HepG2 (cell line): ENCODE measurements around the gene MAP3K14. TPM values are rescaled to one million over a fixed set of nuclear protein-coding genes. Genes with fewer than 3 reads are reported as not detected.

Source experiments
- ARNT ChIP-seq: fragments of 450-650 bp; IDR thresholded peaks from 2 replicates; pipeline ENCODE4 v1.6.1; 2017
- ATF7 ChIP-seq, 2 experiments: fragments of 450-650 bp in 1 of 2; sonication (generic) in 1 of 2; formaldehyde crosslinking in 1 of 2; IDR thresholded peaks; 2 replicates each; pipeline versions ENCODE4 v1.4.0 to v1.6.1; 2016 to 2020; ENCODE audit warnings: antibody characterized with exemption in 1 of 2, mild to moderate bottlenecking in 1 of 2, missing genetic modification reagents in 1 of 2
- HNF4A ChIP-seq: sonication (generic); formaldehyde crosslinking; IDR thresholded peaks from 2 replicates; pipeline ENCODE4 v1.4.0; 2020; ENCODE audit warnings: missing genetic modification reagents
- KDM3A ChIP-seq: IDR thresholded peaks from 2 replicates; pipeline ENCODE4 v1.6.1; 2018; ENCODE audit warnings: low read depth, missing compliant biosample characterization
- NR2F2 ChIP-seq: IDR thresholded peaks from 2 replicates; pipeline ENCODE4 v1.6.1; 2012; ENCODE audit warnings: low read depth, inconsistent platforms, borderline replicate concordance
- RFX1 ChIP-seq: fragments of 450-650 bp; IDR thresholded peaks from 2 replicates; pipeline ENCODE4 v1.6.1; 2017
- SRSF9 ChIP-seq: fragments of 200-400 bp; formaldehyde crosslinking; IDR thresholded peaks from 2 replicates; pipeline ENCODE4 v1.6.1; 2018; ENCODE audit warnings: borderline replicate concordance, mild to moderate bottlenecking, low read depth, low read length; ENCODE audit not compliant: insufficient read depth, poor library complexity, severe bottlenecking
- ZIK1 ChIP-seq: sonication (generic); formaldehyde crosslinking; IDR thresholded peaks from 2 replicates; pipeline ENCODE4 v1.5.0; 2020; ENCODE audit warnings: mild to moderate bottlenecking, low read depth, missing genetic modification reagents, borderline replicate concordance
- ZMYM3 ChIP-seq: sonication (generic); formaldehyde crosslinking; IDR thresholded peaks from 2 replicates; pipeline ENCODE4 v1.5.1; 2020; ENCODE audit warnings: mild to moderate bottlenecking, missing genetic modification reagents
- ZNF230 ChIP-seq: sonication (generic); formaldehyde crosslinking; IDR thresholded peaks from 2 replicates; pipeline ENCODE4 v1.4.0; 2020; ENCODE audit warnings: mild to moderate bottlenecking, missing genetic modification reagents
- ZNF296 ChIP-seq: sonication (generic); formaldehyde crosslinking; conservative IDR thresholded peaks from 2 replicates; pipeline ENCODE4 v1.5.0; 2020; ENCODE audit warnings: mild to moderate bottlenecking, missing genetic modification reagents
- ZNF333 ChIP-seq: sonication (generic); formaldehyde crosslinking; IDR thresholded peaks from 2 replicates; pipeline ENCODE4 v1.4.0; 2020; ENCODE audit warnings: mild to moderate bottlenecking, missing genetic modification reagents, borderline replicate concordance
- ZNF510 ChIP-seq: sonication (generic); formaldehyde crosslinking; IDR thresholded peaks from 2 replicates; pipeline ENCODE4 v1.4.0; 2020; ENCODE audit warnings: low read depth, mild to moderate bottlenecking, missing genetic modification reagents
- ZNF546 ChIP-seq: sonication (generic); formaldehyde crosslinking; conservative IDR thresholded peaks from 2 replicates; pipeline ENCODE4 v1.8.1; 2023; ENCODE audit warnings: mild to moderate bottlenecking, missing genetic modification reagents
- ZNF552 ChIP-seq: sonication (generic); formaldehyde crosslinking; IDR thresholded peaks from 2 replicates; pipeline ENCODE4 v1.9.0; 2022; ENCODE audit warnings: missing genetic modification reagents, mild to moderate bottlenecking, borderline replicate concordance
- ZNF572 ChIP-seq: sonication (generic); formaldehyde crosslinking; IDR thresholded peaks from 2 replicates; pipeline ENCODE4 v1.5.1; 2020; ENCODE audit warnings: mild to moderate bottlenecking, missing genetic modification reagents
- polyA plus RNA-seq, 8 experiments: library from polyadenylated mRNA; depleted of rRNA in 3 of 8; stranded (reverse) in 7 of 8; unstranded in 1 of 8; fragments of >200 nt; fragmentation: Illumina TruSeq in 4 of 8; extraction: Trizol in 4 of 8; gene quantifications; 2 replicates each; pipeline versions ENCODE4 v1.2.1 to v1.2.3, GENCODE V29; 2011 to 2016; ENCODE audit warnings: low read depth in 4 of 8, missing spikeins in 1 of 8, mixed read lengths in 1 of 8; ENCODE audit not compliant: insufficient read depth in 1 of 8
- total RNA-seq, 5 experiments: library from RNA; depleted of rRNA; stranded (reverse); fragments of >200 nt; fragmentation: Illumina TruSeq; extraction: Trizol; gene quantifications; 2 replicates each; pipeline ENCODE4 v1.2.3, GENCODE V29; 2016; ENCODE audit warnings: low read depth in 1 of 5
- TF ChIP-seq, protein P1 (sequence below): sonication (generic); formaldehyde crosslinking; IDR thresholded peaks from 2 replicates; pipeline ENCODE4 v1.4.0; 2020; ENCODE audit warnings: missing genetic modification reagents
- TF ChIP-seq, protein P2 (sequence below): IDR thresholded peaks from 2 replicates; pipeline ENCODE4 v1.6.1; 2016; ENCODE audit warnings: control low read depth
- TF ChIP-seq, protein P3 (sequence below): sonication (generic); formaldehyde crosslinking; IDR thresholded peaks from 2 replicates; pipeline ENCODE4 v1.4.0; 2020; ENCODE audit warnings: missing genetic modification reagents
- TF ChIP-seq, protein P4 (sequence below): IDR thresholded peaks from 2 replicates; pipeline ENCODE4 v1.6.1; 2016; ENCODE audit warnings: low read depth

Gene MAP3K14
- total and polyA plus RNA-seq, 2 of the 13 experiments (the other 11 are each of a cell fraction or from before 2014, with no cell fraction given): 2.6 TPM

DNA sequence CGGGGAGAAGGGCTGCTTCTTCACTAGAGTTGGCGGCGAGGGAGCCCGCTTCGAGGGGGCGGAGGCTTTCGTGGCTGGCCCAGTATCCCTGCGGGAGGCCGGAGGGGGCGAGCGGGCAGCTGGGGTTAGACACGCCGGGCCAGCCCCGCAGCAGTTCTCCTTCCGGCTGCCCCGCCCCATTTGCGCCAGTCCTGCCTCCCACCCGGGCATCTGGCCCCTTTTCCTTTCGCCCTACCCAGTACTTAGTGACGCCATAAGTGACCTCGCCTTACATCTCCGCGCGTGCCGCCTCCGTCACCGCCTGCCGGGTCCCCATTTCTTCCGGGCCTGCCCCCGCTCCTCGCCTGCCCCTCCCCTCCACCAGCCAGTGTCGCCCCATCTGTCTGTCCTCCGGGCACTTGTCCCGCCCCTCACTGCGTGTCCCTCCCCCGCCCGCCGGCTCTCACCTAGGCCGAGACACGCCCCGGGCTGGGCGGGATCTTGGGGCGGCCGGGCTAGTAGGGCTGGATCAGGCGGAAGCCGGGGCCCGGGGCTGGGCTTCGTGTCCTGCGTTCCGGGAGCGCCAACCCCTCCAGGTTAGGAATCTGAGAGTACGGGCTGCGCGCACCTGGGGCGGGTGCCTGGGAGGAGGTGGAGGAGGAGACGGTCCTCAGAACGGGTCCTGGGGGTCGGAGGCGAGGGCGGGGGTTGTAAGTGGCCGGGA is 69.2 kb downstream of the MAP3K14 start (continued):
- TF ChIP-seq SRSF9 (no peak), ATF7 (IDR thresholded peaks at IDR 0.05) (no peak), ATF7 (CRISPR knock-in tag; IDR thresholded peaks at IDR 0.05) (no peak), KDM3A (CRISPR knock-in tag) (no peak; the same call in 1 of the 2 replicates), ARNT (no peak), ZNF333 (CRISPR knock-in tag) (no peak), ZNF230 (CRISPR knock-in tag) (no peak), ZNF572 (CRISPR knock-in tag) (no peak), HNF4A (CRISPR knock-in tag) (no peak), ZIK1 (CRISPR knock-in tag) (0 out of 2 replicates have a peak, but pooled peaks have one; percentile 47), RFX1 (no peak), ZNF552 (CRISPR knock-in tag) (no peak), NR2F2 (no peak), ZMYM3 (CRISPR knock-in tag) (no peak), ZNF510 (CRISPR knock-in tag) (0 out of 2 replicates have a peak, but pooled peaks have one; percentile 34), ZNF296 (CRISPR knock-in tag) (no peak), ZNF546 (CRISPR knock-in tag) (no peak; the same call in 1 of the 2 replicates)
- TF ChIP-seq, protein P1, sequence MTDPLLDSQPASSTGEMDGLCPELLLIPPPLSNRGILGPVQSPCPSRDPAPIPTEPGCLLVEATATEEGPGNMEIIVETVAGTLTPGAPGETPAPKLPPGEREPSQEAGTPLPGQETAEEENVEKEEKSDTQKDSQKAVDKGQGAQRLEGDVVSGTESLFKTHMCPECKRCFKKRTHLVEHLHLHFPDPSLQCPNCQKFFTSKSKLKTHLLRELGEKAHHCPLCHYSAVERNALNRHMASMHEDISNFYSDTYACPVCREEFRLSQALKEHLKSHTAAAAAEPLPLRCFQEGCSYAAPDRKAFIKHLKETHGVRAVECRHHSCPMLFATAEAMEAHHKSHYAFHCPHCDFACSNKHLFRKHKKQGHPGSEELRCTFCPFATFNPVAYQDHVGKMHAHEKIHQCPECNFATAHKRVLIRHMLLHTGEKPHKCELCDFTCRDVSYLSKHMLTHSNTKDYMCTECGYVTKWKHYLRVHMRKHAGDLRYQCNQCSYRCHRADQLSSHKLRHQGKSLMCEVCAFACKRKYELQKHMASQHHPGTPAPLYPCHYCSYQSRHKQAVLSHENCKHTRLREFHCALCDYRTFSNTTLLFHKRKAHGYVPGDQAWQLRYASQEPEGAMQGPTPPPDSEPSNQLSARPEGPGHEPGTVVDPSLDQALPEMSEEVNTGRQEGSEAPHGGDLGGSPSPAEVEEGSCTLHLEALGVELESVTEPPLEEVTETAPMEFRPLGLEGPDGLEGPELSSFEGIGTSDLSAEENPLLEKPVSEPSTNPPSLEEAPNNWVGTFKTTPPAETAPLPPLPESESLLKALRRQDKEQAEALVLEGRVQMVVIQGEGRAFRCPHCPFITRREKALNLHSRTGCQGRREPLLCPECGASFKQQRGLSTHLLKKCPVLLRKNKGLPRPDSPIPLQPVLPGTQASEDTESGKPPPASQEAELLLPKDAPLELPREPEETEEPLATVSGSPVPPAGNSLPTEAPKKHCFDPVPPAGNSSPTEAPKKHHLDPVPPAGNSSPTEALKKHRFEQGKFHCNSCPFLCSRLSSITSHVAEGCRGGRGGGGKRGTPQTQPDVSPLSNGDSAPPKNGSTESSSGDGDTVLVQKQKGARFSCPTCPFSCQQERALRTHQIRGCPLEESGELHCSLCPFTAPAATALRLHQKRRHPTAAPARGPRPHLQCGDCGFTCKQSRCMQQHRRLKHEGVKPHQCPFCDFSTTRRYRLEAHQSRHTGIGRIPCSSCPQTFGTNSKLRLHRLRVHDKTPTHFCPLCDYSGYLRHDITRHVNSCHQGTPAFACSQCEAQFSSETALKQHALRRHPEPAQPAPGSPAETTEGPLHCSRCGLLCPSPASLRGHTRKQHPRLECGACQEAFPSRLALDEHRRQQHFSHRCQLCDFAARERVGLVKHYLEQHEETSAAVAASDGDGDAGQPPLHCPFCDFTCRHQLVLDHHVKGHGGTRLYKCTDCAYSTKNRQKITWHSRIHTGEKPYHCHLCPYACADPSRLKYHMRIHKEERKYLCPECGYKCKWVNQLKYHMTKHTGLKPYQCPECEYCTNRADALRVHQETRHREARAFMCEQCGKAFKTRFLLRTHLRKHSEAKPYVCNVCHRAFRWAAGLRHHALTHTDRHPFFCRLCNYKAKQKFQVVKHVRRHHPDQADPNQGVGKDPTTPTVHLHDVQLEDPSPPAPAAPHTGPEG: no peak; the same call in 1 of the 2 replicates
- TF ChIP-seq, protein P2, sequence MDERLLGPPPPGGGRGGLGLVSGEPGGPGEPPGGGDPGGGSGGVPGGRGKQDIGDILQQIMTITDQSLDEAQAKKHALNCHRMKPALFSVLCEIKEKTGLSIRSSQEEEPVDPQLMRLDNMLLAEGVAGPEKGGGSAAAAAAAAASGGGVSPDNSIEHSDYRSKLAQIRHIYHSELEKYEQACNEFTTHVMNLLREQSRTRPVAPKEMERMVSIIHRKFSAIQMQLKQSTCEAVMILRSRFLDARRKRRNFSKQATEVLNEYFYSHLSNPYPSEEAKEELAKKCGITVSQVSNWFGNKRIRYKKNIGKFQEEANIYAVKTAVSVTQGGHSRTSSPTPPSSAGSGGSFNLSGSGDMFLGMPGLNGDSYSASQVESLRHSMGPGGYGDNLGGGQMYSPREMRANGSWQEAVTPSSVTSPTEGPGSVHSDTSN: no peak
- TF ChIP-seq, protein P3, sequence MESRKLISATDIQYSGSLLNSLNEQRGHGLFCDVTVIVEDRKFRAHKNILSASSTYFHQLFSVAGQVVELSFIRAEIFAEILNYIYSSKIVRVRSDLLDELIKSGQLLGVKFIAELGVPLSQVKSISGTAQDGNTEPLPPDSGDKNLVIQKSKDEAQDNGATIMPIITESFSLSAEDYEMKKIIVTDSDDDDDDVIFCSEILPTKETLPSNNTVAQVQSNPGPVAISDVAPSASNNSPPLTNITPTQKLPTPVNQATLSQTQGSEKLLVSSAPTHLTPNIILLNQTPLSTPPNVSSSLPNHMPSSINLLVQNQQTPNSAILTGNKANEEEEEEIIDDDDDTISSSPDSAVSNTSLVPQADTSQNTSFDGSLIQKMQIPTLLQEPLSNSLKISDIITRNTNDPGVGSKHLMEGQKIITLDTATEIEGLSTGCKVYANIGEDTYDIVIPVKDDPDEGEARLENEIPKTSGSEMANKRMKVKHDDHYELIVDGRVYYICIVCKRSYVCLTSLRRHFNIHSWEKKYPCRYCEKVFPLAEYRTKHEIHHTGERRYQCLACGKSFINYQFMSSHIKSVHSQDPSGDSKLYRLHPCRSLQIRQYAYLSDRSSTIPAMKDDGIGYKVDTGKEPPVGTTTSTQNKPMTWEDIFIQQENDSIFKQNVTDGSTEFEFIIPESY (CRISPR knock-in tag): no peak
- TF ChIP-seq, protein P4, sequence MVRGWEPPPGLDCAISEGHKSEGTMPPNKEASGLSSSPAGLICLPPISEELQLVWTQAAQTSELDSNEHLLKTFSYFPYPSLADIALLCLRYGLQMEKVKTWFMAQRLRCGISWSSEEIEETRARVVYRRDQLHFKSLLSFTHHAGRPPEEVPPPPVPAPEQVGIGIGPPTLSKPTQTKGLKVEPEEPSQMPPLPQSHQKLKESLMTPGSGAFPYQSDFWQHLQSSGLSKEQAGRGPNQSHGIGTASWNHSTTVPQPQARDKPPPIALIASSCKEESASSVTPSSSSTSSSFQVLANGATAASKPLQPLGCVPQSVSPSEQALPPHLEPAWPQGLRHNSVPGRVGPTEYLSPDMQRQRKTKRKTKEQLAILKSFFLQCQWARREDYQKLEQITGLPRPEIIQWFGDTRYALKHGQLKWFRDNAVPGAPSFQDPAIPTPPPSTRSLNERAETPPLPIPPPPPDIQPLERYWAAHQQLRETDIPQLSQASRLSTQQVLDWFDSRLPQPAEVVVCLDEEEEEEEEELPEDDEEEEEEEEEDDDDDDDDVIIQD (CRISPR knock-in tag): peak; percentile 53; the same call in 1 of the 2 replicates
